Adrenal gland (tissue), 5 donors: ENCODE measurements around the gene ZFAND6.

ENCODE experiments used
- POLR2A ChIP-seq, 2 donors: fragments of 450-650 bp; IDR thresholded peaks; one replicate each; pipeline ENCODE4 v1.6.1; 2017; ENCODE audit warnings: antibody characterized with exemption in 2 of 2, mild to moderate bottlenecking in 2 of 2, moderate library complexity in 1 of 2
- TF ChIP-seq, protein P1 (sequence below), 6 experiments: fragments of 450-650 bp in 4 of 6; fragments of 200-600 bp in 2 of 6; sonication (generic) in 1 of 6; IDR thresholded peaks; 1 replicate in 5 of 6; 2 replicates in 1 of 6; pipeline versions ENCODE4 v1.5.1 to v1.8.0; 2016 to 2021; ENCODE audit warnings: antibody characterized with exemption in 6 of 6, mild to moderate bottlenecking in 2 of 6, moderate library complexity in 1 of 6
- donor health status: DM: no; HTN: no; CAD: no.

DNA sequence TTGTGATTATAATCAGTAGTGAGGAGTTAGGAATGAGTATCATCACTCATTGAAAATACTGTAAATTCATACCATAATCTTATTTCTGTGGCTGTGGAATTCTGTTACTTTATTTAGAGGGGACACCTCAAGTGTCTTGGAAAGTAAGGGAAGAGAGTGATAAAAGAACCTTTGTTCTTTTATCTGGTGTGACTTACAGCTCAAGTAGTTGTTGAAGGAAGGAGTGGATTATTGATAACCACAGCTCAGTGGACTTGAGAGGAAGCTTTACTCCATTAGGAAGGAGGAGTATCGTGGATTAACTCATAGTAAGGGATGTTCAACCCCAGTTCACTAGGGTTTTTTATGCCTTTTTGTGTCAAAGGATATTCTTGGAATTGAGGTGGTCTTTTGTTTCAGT lies 61.2 kb downstream of the ZFAND6 start:
- TF ChIP-seq, protein P1, sequence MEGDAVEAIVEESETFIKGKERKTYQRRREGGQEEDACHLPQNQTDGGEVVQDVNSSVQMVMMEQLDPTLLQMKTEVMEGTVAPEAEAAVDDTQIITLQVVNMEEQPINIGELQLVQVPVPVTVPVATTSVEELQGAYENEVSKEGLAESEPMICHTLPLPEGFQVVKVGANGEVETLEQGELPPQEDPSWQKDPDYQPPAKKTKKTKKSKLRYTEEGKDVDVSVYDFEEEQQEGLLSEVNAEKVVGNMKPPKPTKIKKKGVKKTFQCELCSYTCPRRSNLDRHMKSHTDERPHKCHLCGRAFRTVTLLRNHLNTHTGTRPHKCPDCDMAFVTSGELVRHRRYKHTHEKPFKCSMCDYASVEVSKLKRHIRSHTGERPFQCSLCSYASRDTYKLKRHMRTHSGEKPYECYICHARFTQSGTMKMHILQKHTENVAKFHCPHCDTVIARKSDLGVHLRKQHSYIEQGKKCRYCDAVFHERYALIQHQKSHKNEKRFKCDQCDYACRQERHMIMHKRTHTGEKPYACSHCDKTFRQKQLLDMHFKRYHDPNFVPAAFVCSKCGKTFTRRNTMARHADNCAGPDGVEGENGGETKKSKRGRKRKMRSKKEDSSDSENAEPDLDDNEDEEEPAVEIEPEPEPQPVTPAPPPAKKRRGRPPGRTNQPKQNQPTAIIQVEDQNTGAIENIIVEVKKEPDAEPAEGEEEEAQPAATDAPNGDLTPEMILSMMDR (IDR thresholded peaks at IDR 0.05) = no peak
- no peak for TF ChIP-seq POLR2A (IDR thresholded peaks at IDR 0.05)
